ENCODE data around the gene PALB2. TPM values are rescaled to one million over a fixed set of nuclear protein-coding genes. Genes with fewer than 3 reads are reported as not detected.
"Not testable (repeated sequence)": the region's sequence is repeated elsewhere in the genome, so short reads cannot be mapped to it uniquely, and the experiment has no call there.

PALB2 gene
- total RNA-seq, 2 experiments from 2014 or later, result 20.2 to 21.3 TPM

- H3K27ac Mint-ChIP-seq, result no peak overlapping the region
- POLR2A ChIA-PET, result no interaction called here
- H3K36me3 Mint-ChIP-seq, result peaks cover 19% of the 10 kb centered on the region
- peaks cover 9% of the 10 kb centered on the region for H3K4me1 Mint-ChIP-seq
- H3K27me3 Mint-ChIP-seq, result no peaks in the 10 kb centered on the region
- DNase-seq (no peak), ATAC-seq (ENCODE audit: low read depth) (no peak)
- H3K4me3 Mint-ChIP-seq, result no peak overlapping the region
- H3K9me3 Mint-ChIP-seq, result no peaks in the 10 kb centered on the region
Observed at GRCh38 chr16:23629516-23629915, 11.6 kb downstream of the PALB2 start.

- Mint-ChIP-seq H3K27ac (no peak overlapping the region), H3K27me3 (no peaks in the 10 kb centered on the region), H3K4me3 (no peak overlapping the region), H3K9me3 (no peaks in the 10 kb centered on the region), H3K36me3 (peaks cover 19% of the 10 kb centered on the region), H3K4me1 (no peaks in the 10 kb centered on the region)
- ATAC-seq (ENCODE audit: low read depth) (no peak), DNase-seq (no peak)
- POLR2A ChIA-PET, result no interaction called here
Observed at GRCh38 chr16:23624092-23624491, 17.0 kb downstream of the PALB2 start.

- Mint-ChIP-seq H3K27me3 (no peaks in the 10 kb centered on the region), H3K9me3 (no peaks in the 10 kb centered on the region), H3K4me3 (no peak overlapping the region), H3K27ac (no peak overlapping the region), H3K4me1 (peaks cover 4% of the 10 kb centered on the region), H3K36me3 (peaks cover 20% of the 10 kb centered on the region)
- DNase-seq (no peak), ATAC-seq (ENCODE audit: low read depth) (no peak)
- POLR2A ChIA-PET, result no interaction called here
Observed at GRCh38 chr16:23615805-23616204, 25.3 kb downstream of the PALB2 start.

DNA sequence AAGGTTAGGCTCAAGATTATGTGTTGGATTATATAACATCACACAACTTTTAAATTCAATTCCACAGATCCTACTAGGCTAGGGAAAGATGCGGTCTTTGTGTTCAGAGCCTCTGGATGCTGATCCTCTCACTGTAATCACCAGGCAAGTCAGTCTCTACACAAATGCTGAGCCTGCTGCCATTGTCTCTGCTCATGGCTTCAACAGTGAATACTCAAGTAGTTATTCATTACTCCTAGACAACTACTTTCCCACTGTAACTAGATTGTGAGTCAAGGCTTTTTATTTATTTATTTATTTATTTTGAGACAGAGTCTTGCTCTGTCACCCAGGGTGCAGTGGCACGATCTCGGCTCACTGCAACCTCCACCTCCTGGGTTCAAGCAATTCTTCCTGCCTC lies 29.2 kb downstream of the PALB2 start:
- Mint-ChIP-seq H3K9me3 (no peaks in the 10 kb centered on the region), H3K4me1 (peaks cover under 1% of the 10 kb centered on the region), H3K4me3 (no peak overlapping the region), H3K36me3 (peaks cover 16% of the 10 kb centered on the region), H3K27ac (no peak overlapping the region), H3K27me3 (no peaks in the 10 kb centered on the region)
- ATAC-seq (ENCODE audit: low read depth), result no peak
- DNase-seq, result no peak
- POLR2A ChIA-PET, result no interaction called here

DNA sequence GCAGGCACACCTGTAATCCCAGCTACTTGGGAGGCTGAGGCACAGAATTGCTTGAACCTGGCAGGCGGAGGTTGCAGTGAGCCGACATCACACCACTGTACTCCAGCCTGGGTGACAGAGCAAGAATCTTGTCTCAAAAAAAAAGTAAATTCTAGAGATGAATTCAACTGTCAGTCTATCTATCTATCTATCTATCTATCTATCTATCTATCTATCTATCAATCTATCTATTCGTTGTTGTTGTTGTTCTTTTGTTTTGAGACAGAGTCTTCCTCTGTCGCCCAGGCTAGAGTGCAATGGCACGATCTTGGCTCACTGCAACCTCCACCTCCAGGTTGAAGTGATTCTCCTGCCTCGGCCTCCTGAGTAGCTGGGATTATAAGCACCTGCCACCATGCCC lies 30.2 kb downstream of the PALB2 start:
- H3K27ac Mint-ChIP-seq; H3K4me3 Mint-ChIP-seq; H3K27me3 Mint-ChIP-seq; H3K4me1 Mint-ChIP-seq; DNase-seq; H3K9me3 Mint-ChIP-seq; ATAC-seq (ENCODE audit: low read depth): not testable (repeated sequence)
- POLR2A ChIA-PET, result interaction anchor here (0.6 kb wide), 1 partner anchor 90 kb away, joined by 3 read pairs; no protein-coding TSS in a partner anchor
- peaks cover 14% of the 10 kb centered on the region for H3K36me3 Mint-ChIP-seq

GRCh38 chr16:23609929-23610328 lies 31.2 kb downstream of the PALB2 start:
- Mint-ChIP-seq H3K27me3 (no peaks in the 10 kb centered on the region), H3K4me1 (no peaks in the 10 kb centered on the region), H3K27ac (no peak overlapping the region), H3K36me3 (peaks cover 15% of the 10 kb centered on the region), H3K4me3 (no peak overlapping the region), H3K9me3 (no peaks in the 10 kb centered on the region)
- ATAC-seq (ENCODE audit: low read depth), result no peak
- no peak for DNase-seq
- POLR2A ChIA-PET, result no interaction called here

- no peaks in the 10 kb centered on the region for H3K9me3 Mint-ChIP-seq
- POLR2A ChIA-PET, result no interaction called here
- peaks cover 15% of the 10 kb centered on the region for H3K36me3 Mint-ChIP-seq
- H3K4me1 Mint-ChIP-seq, result no peaks in the 10 kb centered on the region
- H3K4me3 Mint-ChIP-seq, result no peak overlapping the region
- DNase-seq (no peak), ATAC-seq (ENCODE audit: low read depth) (no peak)
- H3K27ac Mint-ChIP-seq, result no peak overlapping the region
- no peaks in the 10 kb centered on the region for H3K27me3 Mint-ChIP-seq
Observed at GRCh38 chr16:23608194-23608593, 32.9 kb downstream of the PALB2 start.

- POLR2A ChIA-PET, result interaction anchor here (0.6 kb wide), 1 partner anchor 23 kb away, joined by 3 read pairs; no protein-coding TSS in a partner anchor
- Mint-ChIP-seq H3K27ac (no peak overlapping the region), H3K36me3 (peaks cover 15% of the 10 kb centered on the region), H3K4me1 (no peaks in the 10 kb centered on the region), H3K4me3 (no peak overlapping the region), H3K9me3 (no peaks in the 10 kb centered on the region), H3K27me3 (no peaks in the 10 kb centered on the region)
- no peak for ATAC-seq (ENCODE audit: low read depth)
- DNase-seq, result no peak
Observed at GRCh38 chr16:23607726-23608125, 33.4 kb downstream of the PALB2 start.

DNA sequence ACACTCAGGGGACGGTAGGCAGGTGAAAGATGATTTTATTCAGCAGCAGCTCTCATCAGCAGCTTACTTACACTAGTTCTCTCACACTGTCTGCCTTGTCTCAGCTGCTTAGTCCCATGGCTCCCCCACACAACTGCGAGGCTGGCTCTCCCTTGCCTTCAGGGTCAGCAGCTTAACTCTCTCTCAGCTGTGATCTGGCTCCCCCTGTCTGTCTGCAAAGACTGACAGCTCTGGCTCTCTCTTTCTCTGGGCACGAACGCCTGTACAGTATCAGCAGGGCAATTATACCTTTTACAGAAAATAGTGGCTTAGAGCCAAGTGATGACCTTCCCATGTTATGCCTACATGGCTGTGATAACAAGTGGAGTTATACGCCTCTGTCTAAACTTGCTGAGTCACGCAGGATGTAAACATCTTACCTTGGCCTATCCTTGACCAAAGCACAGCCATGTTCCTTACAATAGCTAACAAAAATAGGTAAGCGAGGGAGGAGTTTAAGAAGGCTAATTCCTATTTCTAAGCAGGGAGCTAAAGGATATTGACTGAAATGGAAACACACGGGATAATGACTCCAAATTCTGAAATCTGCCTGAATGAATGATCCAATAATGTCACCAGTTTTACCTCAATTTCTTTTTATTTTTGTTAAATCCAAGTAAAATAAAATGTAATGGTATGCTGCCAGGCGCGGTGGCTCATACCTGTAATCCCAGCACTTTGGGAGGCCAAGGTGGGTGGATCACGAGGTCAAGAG lies 43.9 kb downstream of the PALB2 start:
- Mint-ChIP-seq H3K36me3 (peaks cover 6% of the 10 kb centered on the region), H3K27ac (peak overlapping the region; percentile 54), H3K27me3 (no peaks in the 10 kb centered on the region), H3K4me1 (peaks cover 17% of the 10 kb centered on the region), H3K4me3 (peak overlapping the region; percentile 43), H3K9me3 (no peaks in the 10 kb centered on the region)
- DNase-seq (peak; percentile 32), ATAC-seq (ENCODE audit: low read depth) (no peak)
- POLR2A ChIA-PET, result interaction anchor here (0.7 to 1.9 kb wide), 3 partner anchors 38 to 44 kb away, joined by 3 to 9 read pairs (median 4); partner anchors contain the start of genes DCTN5, EARS2, PALB2 and UBFD1

GRCh38 chr16:23595951-23596720 lies 45.0 kb downstream of the PALB2 start, which contains the start of gene NDUFAB1:
NDUFAB1 (minus strand) TSS chr16:23596316; CDS start chr16:23596290, 26 bp downstream.
- Mint-ChIP-seq H3K36me3 (peaks cover 15% of the 10 kb centered on the region), H3K4me3 (peak within 1 kb of the TSS; percentile 84), H3K9me3 (no peaks in the 10 kb centered on the region), H3K27me3 (no peaks in the 10 kb centered on the region), H3K4me1 (peaks cover 20% of the 10 kb centered on the region), H3K27ac (peak within 1 kb of the TSS; percentile 79)
- POLR2A ChIA-PET, result interaction anchor here (0.7 to 1.9 kb wide), 3 partner anchors 37 to 45 kb away, joined by 3 to 9 read pairs (median 4); partner anchors contain the start of genes DCTN5, EARS2, PALB2 and UBFD1
- DNase-seq (peak; percentile 97), ATAC-seq (ENCODE audit: low read depth) (peak; percentile 96)

DNA sequence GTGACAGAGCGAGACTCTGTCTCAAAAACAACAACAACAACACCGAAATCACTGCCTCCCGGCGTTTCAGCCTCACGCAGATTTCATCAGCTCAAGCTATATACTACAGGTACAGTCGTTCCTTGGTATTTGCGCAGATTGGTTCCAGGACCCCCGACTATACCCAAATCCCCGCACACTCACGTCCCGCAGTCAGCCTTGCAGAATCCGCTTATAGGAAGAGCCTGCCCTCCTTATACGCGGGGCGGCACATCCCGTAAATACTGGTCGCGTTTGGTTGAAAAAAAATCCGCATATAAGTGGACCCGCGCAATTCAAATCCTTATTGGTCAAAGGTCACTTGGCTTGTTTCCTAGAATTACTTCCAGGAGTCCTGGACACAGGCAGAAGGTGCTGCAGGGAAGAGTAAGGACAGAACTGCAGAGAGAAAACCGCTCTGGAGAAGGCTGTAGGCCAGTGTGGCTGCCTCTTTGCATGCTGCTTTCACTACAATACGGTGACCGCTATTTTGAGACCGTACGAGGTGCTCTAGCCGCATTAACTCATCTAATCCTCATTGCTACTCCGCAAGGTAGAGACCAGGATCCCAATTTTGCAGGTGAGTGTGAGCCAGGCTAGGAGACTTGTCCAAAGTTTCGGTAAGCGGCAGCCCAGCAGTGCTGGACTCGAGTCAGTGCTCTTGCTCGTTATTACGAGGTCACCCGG lies 45.7 kb downstream of the PALB2 start:
- Mint-ChIP-seq H3K27ac (peak overlapping the region; percentile 57), H3K27me3 (no peaks in the 10 kb centered on the region), H3K36me3 (peaks cover 18% of the 10 kb centered on the region), H3K4me1 (peaks cover 20% of the 10 kb centered on the region), H3K4me3 (peak overlapping the region; percentile 84), H3K9me3 (no peaks in the 10 kb centered on the region)
- ATAC-seq (ENCODE audit: low read depth) (no peak), DNase-seq (no peak)
- POLR2A ChIA-PET, result interaction anchor here (1.0 kb wide), 1 partner anchor 39 kb away, joined by 3 read pairs; no protein-coding TSS in a partner anchor

DNA sequence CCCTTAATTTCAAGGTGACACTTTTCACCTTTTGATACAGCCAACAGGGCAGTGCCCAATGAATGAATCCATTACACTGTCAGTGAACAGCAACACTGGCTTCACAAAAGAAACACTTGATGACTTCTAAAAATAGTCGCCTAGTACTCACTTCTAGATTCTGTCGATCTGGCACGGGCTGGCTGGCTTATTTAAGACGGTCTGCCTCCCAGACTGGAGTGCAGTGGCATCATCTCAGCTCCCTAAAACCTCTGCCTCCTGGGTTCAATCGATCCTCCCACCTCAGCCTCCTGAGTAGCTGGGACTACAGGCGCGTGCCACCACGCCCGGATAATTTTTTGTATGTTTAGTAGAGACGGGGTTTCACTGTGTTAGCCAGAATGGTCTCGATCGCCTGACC lies 46.9 kb downstream of the PALB2 start:
- POLR2A ChIA-PET, result no interaction called here
- H3K27me3 Mint-ChIP-seq, result no peaks in the 10 kb centered on the region
- H3K36me3 Mint-ChIP-seq, result peaks cover 23% of the 10 kb centered on the region
- no peak for DNase-seq
- no peak for ATAC-seq (ENCODE audit: low read depth)
- H3K27ac Mint-ChIP-seq, result no peak overlapping the region
- H3K4me1 Mint-ChIP-seq, result peaks cover 20% of the 10 kb centered on the region
- H3K9me3 Mint-ChIP-seq, result no peaks in the 10 kb centered on the region
- H3K4me3 Mint-ChIP-seq, result no peak overlapping the region

GRCh38 chr16:23590181-23590580 lies 50.9 kb downstream of the PALB2 start:
- POLR2A ChIA-PET, result interaction anchor here (0.7 kb wide), 1 partner anchor 80 kb away, joined by 5 read pairs; the partner anchor contains the start of gene GGA2
- Mint-ChIP-seq H3K4me1 (peaks cover 15% of the 10 kb centered on the region), H3K9me3 (no peaks in the 10 kb centered on the region), H3K36me3 (peaks cover 27% of the 10 kb centered on the region), H3K27ac (no peak overlapping the region), H3K27me3 (no peaks in the 10 kb centered on the region), H3K4me3 (no peak overlapping the region)
- ATAC-seq (ENCODE audit: low read depth) (no peak), DNase-seq (no peak)
